ENCODE measurements around the gene ZFPM1.

GRCh38 chr16:88419790-88420189 is 33.3 kb upstream of the ZFPM1 start:
- TF ChIP-seq POLR2A (IDR thresholded peaks at IDR 0.05) (no peak), CTCF (IDR thresholded peaks at IDR 0.05) (no peak), POLR2AphosphoS5 (IDR thresholded peaks at IDR 0.05) (no peak)
